ENCODE measurements around the gene SLC23A3. TPM values are rescaled to one million over a fixed set of nuclear protein-coding genes. Genes with fewer than 3 reads are reported as not detected.

SLC23A3 gene
- total RNA-seq = 0.21 and 0.28 TPM in 2 replicates

GRCh38 chr2:219169930-219170654 is at the start of gene SLC23A3:
SLC23A3 (minus strand) TSS chr2:219170029; CDS start chr2:219169984, 45 bp downstream.

GRCh38 chr2:219218732-219219701 is 49.2 kb upstream of the SLC23A3 start, which contains the start of gene ABCB6:
ABCB6 (minus strand) TSS chr2:219218958; CDS start chr2:219218673, 285 bp downstream.

GRCh38 chr2:219206328-219207133 is 36.7 kb upstream of the SLC23A3 start, which contains the start of gene ZFAND2B:
ZFAND2B (plus strand) TSS chr2:219206782; CDS start chr2:219206988, 206 bp downstream.

GRCh38 chr2:219177552-219178376 is 7.9 kb upstream of the SLC23A3 start, which contains the start of gene RETREG2:
RETREG2 (plus strand) TSS chr2:219178275; CDS start chr2:219178353, 78 bp downstream.

GRCh38 chr2:219176818-219177551 is 7.2 kb upstream of the SLC23A3 start, which contains the start of gene CNPPD1:
CNPPD1 (minus strand) TSS chr2:219176925; CDS start chr2:219176828, 97 bp downstream.

GRCh38 chr2:219160186-219161017 is 9.4 kb downstream of the SLC23A3 start, which contains the start of gene NHEJ1:
NHEJ1 (minus strand) TSS chr2:219160815; CDS start chr2:219158362, 2,453 bp downstream.

Other genes with a start within 250 kb of the SLC23A3 start
- gene CDK5R2, start 210.4 kb downstream of the SLC23A3 start, total RNA-seq = not detected in 2 replicates
- gene FEV, start 184.8 kb downstream of the SLC23A3 start, total RNA-seq = not detected in 2 replicates
- not detected in 2 replicates for gene CRYBA2, start 176.6 kb downstream of the SLC23A3 start, total RNA-seq
- gene CFAP65, start 128.5 kb downstream of the SLC23A3 start, total RNA-seq = not detected in 2 replicates
- gene IHH, start 109.1 kb downstream of the SLC23A3 start, total RNA-seq = not detected in 2 replicates
- gene NHEJ1, start 9.2 kb downstream of the SLC23A3 start, total RNA-seq = 12.4 and 12.6 TPM in 2 replicates
- gene CNPPD1, start 6.9 kb upstream of the SLC23A3 start, total RNA-seq = 42.9 and 50.6 TPM in 2 replicates
- gene RETREG2, start 8.2 kb upstream of the SLC23A3 start, total RNA-seq = 34.1 and 43.3 TPM in 2 replicates
- 23.5 and 31.5 TPM in 2 replicates for gene ZFAND2B, start 36.8 kb upstream of the SLC23A3 start, total RNA-seq
- gene ABCB6, start 48.9 kb upstream of the SLC23A3 start, total RNA-seq = 23.6 and 25.6 TPM in 2 replicates
- gene ATG9A, start 59.6 kb upstream of the SLC23A3 start, total RNA-seq = 38.8 and 51.2 TPM in 2 replicates
- gene ANKZF1, start 59.8 kb upstream of the SLC23A3 start, total RNA-seq = 22.5 and 24.5 TPM in 2 replicates
- 5.9 and 7.4 TPM in 2 replicates for gene GLB1L, start 75.4 kb upstream of the SLC23A3 start, total RNA-seq
- 9.9 and 10.2 TPM in 2 replicates for gene STK16, start 75.5 kb upstream of the SLC23A3 start, total RNA-seq
- not detected in 2 replicates for gene TUBA4B, start 83.2 kb upstream of the SLC23A3 start, total RNA-seq
- 330 and 647 TPM in 2 replicates for gene TUBA4A, start 83.9 kb upstream of the SLC23A3 start, total RNA-seq
- gene DNAJB2, start 109.3 kb upstream of the SLC23A3 start, total RNA-seq = 42.6 and 50.6 TPM in 2 replicates
- gene PTPRN, start 139.4 kb upstream of the SLC23A3 start, total RNA-seq = 0.49 TPM in 1 of 2 replicates, not detected in the other
- not detected in 2 replicates for gene RESP18, start 162.7 kb upstream of the SLC23A3 start, total RNA-seq
- gene DNPEP, start 217.9 kb upstream of the SLC23A3 start, total RNA-seq = 35.7 and 41.8 TPM in 2 replicates
- gene DES, start 248.3 kb upstream of the SLC23A3 start, total RNA-seq = not detected in 2 replicates